Measurements from ENCODE around the gene MRPL52. TPM values are rescaled to one million over a fixed set of nuclear protein-coding genes. Genes with fewer than 3 reads are reported as not detected.
A peak's percentile ranks its signal among the peaks of the same experiment; 100 is the strongest.

MRPL52 gene
- total and polyA plus RNA-seq, 2 of the 13 experiments (the other 11 are each of a cell fraction or from before 2014, with no cell fraction given): 118 to 329 TPM

DNA sequence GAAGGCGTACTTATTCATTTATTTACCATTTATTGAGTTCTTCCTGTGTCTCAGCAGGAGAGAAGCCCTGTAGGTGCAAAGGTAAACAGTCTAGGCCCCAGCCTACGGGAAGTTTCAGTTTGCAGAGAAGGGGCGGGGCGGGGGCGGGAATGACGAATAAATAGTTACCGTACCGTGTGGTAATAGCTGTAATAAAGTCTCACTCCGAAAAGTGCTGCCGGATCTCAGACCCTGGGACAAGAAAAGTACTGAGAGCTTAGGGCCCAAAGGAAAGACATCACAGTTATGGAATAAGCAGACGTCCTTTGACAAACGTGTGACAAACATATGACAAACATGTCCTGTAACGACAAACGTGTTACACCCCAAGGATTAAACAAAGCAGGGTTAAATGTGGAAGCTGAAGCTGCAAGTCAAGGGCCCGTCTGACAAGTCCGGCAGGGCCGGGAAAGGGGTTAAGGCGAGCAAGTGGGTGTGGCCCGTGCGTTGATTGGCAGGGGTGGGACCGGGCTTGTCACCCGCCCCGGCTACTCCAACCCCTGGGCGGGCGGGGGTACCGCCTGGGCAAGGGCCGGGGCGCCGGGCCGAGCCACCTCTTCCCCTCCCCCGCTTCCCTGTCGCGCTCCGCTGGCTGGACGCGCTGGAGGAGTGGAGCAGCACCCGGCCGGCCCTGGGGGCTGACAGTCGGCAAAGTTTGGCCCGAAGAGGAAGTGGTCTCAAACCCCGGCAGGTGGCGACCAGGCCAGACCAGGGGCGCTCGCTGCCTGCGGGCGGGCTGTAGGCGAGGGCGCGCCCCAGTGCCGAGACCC is 41.7 kb downstream of the MRPL52 start, which contains the start of gene LRP10 (continued):
- peak; percentile 81 for TF ChIP-seq PPARG (CRISPR knock-in tag; conservative IDR thresholded peaks at IDR 0.05)
- TF ChIP-seq ZSCAN9 (CRISPR knock-in tag; IDR thresholded peaks at IDR 0.05; ENCODE audit: borderline replicate concordance): peak; percentile 67
- peak; percentile 61 for TF ChIP-seq HMG20B (CRISPR knock-in tag; conservative IDR thresholded peaks at IDR 0.05)
- TF ChIP-seq, protein P1, sequence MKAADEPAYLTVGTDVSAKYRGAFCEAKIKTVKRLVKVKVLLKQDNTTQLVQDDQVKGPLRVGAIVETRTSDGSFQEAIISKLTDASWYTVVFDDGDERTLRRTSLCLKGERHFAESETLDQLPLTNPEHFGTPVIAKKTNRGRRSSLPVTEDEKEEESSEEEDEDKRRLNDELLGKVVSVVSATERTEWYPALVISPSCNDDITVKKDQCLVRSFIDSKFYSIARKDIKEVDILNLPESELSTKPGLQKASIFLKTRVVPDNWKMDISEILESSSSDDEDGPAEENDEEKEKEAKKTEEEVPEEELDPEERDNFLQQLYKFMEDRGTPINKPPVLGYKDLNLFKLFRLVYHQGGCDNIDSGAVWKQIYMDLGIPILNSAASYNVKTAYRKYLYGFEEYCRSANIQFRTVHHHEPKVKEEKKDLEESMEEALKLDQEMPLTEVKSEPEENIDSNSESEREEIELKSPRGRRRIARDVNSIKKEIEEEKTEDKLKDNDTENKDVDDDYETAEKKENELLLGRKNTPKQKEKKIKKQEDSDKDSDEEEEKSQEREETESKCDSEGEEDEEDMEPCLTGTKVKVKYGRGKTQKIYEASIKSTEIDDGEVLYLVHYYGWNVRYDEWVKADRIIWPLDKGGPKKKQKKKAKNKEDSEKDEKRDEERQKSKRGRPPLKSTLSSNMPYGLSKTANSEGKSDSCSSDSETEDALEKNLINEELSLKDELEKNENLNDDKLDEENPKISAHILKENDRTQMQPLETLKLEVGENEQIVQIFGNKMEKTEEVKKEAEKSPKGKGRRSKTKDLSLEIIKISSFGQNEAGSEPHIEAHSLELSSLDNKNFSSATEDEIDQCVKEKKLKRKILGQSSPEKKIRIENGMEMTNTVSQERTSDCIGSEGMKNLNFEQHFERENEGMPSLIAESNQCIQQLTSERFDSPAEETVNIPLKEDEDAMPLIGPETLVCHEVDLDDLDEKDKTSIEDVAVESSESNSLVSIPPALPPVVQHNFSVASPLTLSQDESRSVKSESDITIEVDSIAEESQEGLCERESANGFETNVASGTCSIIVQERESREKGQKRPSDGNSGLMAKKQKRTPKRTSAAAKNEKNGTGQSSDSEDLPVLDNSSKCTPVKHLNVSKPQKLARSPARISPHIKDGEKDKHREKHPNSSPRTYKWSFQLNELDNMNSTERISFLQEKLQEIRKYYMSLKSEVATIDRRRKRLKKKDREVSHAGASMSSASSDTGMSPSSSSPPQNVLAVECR (CRISPR knock-in tag; IDR thresholded peaks at IDR 0.05; ENCODE audit: borderline replicate concordance): peak; percentile 97
- TF ChIP-seq, protein P2, sequence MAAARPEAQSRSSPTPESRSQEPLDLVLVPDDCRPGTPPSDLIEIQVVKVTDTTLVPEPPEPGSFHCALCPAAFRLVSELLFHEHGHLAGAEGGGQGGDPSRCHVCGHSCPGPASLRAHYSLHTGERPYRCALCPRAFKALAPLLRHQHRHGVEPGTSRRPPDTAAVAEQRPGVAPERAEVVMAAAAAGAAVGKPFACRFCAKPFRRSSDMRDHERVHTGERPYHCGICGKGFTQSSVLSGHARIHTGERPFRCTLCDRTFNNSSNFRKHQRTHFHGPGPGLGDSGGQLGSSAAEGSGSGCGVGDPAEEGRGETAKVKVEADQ (CRISPR knock-in tag; IDR thresholded peaks at IDR 0.05; ENCODE audit: borderline replicate concordance): peak; percentile 84; the same call in 1 of the 2 replicates
- TF ChIP-seq ZBTB38 (CRISPR knock-in tag; IDR thresholded peaks at IDR 0.05): peak; percentile 92
- TF ChIP-seq, protein P3, sequence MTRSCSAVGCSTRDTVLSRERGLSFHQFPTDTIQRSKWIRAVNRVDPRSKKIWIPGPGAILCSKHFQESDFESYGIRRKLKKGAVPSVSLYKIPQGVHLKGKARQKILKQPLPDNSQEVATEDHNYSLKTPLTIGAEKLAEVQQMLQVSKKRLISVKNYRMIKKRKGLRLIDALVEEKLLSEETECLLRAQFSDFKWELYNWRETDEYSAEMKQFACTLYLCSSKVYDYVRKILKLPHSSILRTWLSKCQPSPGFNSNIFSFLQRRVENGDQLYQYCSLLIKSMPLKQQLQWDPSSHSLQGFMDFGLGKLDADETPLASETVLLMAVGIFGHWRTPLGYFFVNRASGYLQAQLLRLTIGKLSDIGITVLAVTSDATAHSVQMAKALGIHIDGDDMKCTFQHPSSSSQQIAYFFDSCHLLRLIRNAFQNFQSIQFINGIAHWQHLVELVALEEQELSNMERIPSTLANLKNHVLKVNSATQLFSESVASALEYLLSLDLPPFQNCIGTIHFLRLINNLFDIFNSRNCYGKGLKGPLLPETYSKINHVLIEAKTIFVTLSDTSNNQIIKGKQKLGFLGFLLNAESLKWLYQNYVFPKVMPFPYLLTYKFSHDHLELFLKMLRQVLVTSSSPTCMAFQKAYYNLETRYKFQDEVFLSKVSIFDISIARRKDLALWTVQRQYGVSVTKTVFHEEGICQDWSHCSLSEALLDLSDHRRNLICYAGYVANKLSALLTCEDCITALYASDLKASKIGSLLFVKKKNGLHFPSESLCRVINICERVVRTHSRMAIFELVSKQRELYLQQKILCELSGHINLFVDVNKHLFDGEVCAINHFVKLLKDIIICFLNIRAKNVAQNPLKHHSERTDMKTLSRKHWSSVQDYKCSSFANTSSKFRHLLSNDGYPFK (CRISPR knock-in tag; IDR thresholded peaks at IDR 0.05; ENCODE audit: borderline replicate concordance): peak; percentile 85
- TF ChIP-seq NFKBIZ (CRISPR knock-in tag; IDR thresholded peaks at IDR 0.05): peak; percentile 78; the same call in 1 of the 2 replicates
- peak; percentile 65 for TF ChIP-seq ESRRA (CRISPR knock-in tag; IDR thresholded peaks at IDR 0.05; ENCODE audit: low read depth)
- TF ChIP-seq ZNF556 (CRISPR knock-in tag; IDR thresholded peaks at IDR 0.05; ENCODE audit: borderline replicate concordance): peak; percentile 97
- TF ChIP-seq ZFX (CRISPR knock-in tag; IDR thresholded peaks at IDR 0.05; ENCODE audit: low read depth): peak; percentile 93
- no peak for TF ChIP-seq CCAR2 (optimal IDR thresholded peaks at IDR 0.05; ENCODE audit: low read depth, low read length)
- TF ChIP-seq ZNF350 (CRISPR knock-in tag; IDR thresholded peaks at IDR 0.05; ENCODE audit: borderline replicate concordance, low read depth): peak; percentile 99
- no peak for TF ChIP-seq NBN (conservative IDR thresholded peaks at IDR 0.05)
- peak; percentile 76 for TF ChIP-seq DPF2 (CRISPR knock-in tag; IDR thresholded peaks at IDR 0.05; ENCODE audit: borderline replicate concordance, low read depth)
- no peak; the same call in 1 of the 2 replicates for TF ChIP-seq ZBTB20 (CRISPR knock-in tag; IDR thresholded peaks at IDR 0.05; ENCODE audit: borderline replicate concordance, low read depth)
- TF ChIP-seq ZNF44 (CRISPR knock-in tag; IDR thresholded peaks at IDR 0.05): peak; percentile 96; the same call in 1 of the 2 replicates
- TF ChIP-seq NFRKB (IDR thresholded peaks at IDR 0.05): no peak
- peak; percentile 97 for TF ChIP-seq HDAC1 (CRISPR knock-in tag; IDR thresholded peaks at IDR 0.05)
- TF ChIP-seq NCOA1 (CRISPR knock-in tag; IDR thresholded peaks at IDR 0.05): peak; percentile 96
- peak; percentile 94 for TF ChIP-seq ZNF792 (CRISPR knock-in tag; IDR thresholded peaks at IDR 0.05)
- peak; percentile 81 for TF ChIP-seq HNRNPLL (IDR thresholded peaks at IDR 0.05; ENCODE audit: low read depth, low read length, poor library complexity, severe bottlenecking)

Data from HepG2 (cell line).